NK-92 (cell line): ENCODE results near the gene EIF3I.

Experiments used
- DNase-seq: peaks from one replicate; lab custom pipeline; 2025; ENCODE audit not compliant: unreplicated experiment; lab: John Stamatoyannopoulos, UW

Gene EIF3I

DNA sequence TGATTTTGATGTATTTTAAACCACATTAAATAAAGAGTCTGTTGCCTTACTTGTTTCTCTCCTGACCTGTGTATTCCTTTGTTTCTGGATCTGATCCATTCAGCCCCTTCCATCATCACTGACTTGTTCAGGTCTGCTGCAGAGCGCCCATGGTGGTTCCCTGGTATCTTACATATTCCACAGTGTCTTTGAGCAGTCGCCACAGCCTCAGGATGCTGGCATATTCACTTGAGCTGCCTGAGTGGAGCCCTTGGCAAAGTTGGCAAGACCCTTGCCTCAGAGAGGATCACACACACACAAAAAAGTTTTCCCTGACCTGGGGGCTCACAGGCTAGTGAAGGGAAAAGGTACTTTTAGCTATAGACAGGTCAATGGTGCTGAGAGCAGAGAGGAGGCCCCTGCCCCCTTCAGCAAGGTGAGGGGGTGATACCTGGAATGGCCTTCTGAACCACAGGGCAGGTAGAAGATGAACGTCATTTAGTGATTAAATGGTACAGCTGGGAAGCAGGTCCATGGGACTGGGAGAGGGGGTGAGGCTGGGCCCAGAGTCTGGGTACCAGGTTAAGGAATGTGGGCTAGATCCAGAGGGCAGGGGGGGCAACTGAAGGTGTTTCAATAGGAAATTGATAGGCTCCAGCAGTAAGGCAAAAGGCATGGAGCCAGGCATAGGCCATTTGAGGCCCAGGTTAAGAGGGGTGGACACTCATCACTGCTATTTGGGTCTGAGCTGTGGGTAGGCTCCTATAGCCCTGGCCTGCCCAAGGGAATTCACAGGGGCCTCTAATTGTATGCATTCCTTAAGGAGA, 23.8 kb upstream of the EIF3I start:
- no peak for DNase-seq

DNA sequence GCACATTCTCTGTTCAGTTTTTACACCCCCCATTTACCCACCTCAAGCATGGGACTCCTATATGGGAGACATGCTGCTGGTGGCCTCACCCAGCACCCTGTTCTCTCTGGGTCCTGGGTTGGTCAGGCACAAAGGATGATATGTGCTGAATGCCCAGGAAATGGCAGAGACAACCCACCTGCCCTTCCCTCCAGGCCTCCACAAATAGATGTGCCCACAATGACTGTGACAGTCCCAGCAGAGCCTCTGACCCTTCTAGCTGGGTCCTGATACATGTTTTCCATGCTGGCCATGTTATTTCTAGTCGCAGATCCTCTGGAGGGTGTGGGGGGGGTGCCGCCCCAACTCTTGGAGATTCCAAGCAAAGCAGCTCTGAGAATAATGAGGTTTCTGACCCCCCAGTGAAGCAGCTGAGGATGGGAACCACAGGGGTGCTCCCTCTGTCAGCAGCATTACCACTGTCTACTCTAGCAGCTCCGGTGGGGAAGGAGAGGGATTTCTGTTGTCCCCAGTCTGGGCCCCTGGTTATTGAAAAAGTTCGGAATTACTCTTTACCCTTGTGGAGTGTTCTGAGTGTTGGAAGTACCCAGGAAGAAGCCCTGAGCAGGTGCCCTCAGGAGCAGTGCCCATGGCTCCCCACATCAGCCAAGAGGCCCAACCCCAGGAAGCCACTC, 23.0 kb upstream of the EIF3I start:
- DNase-seq, result no peak

DNA sequence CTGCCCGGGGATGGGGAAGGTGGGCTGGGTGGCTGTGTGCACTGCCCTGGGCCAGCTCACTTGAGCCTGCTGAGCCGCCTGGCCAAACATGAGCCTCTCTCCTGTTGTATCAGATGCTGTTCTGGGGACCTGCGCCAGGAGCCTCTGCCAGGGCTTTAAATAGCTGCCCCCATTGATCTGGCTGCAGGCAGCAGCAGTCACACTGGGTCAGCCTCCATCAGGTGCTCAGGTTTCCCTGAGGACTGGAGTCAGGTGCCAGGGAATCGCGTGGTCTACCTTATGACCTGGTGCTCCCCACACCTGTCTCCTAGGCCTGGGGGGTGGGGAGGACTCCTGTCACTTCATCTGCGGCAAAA, 22.5 kb upstream of the EIF3I start:
- DNase-seq, result no peak

DNA sequence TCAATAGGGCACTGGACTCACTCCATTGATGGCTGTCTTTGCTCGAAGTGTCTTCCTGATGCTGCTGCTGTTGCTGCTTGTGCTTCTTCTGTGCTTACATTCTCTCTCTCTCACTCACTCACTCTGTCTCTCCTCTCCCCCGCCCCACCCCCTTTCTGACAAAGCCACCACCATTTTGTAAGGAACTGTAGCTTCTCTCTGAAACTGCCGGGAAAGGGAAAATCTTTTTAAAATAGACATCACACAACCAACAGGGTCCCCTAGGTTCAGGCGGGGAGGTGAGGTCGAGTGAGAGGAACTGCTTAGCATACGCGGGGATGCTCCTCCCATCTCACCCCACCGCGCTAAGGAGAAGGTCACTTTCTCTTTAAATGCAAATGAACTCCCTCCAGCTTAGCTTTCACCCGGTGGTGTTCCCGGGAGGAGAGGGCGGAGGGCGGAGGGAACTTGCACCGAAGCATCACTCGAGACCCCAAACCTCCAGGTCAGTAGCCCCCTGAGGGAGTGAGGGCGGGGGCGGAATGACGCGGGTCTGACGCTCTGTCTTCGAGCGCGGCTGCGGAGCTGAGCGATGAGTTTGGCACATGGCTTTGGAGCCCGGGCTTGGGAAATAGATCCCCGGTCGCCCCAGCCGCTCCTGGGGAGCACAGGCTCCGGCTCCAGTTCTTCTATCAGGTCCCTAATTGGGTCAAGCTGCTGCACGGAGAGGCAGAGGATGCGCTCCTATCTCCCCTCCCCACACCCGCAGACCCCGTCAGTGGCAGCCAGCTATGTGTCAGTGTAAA, 21.8 kb upstream of the EIF3I start, which contains the start of gene CCDC28B:
Gene CCDC28B, plus strand, starts transcription at position 370 of the 785 bp plus-strand sequence. CDS start 1,341 bp downstream, outside the sequence.
- no peak for DNase-seq

DNA sequence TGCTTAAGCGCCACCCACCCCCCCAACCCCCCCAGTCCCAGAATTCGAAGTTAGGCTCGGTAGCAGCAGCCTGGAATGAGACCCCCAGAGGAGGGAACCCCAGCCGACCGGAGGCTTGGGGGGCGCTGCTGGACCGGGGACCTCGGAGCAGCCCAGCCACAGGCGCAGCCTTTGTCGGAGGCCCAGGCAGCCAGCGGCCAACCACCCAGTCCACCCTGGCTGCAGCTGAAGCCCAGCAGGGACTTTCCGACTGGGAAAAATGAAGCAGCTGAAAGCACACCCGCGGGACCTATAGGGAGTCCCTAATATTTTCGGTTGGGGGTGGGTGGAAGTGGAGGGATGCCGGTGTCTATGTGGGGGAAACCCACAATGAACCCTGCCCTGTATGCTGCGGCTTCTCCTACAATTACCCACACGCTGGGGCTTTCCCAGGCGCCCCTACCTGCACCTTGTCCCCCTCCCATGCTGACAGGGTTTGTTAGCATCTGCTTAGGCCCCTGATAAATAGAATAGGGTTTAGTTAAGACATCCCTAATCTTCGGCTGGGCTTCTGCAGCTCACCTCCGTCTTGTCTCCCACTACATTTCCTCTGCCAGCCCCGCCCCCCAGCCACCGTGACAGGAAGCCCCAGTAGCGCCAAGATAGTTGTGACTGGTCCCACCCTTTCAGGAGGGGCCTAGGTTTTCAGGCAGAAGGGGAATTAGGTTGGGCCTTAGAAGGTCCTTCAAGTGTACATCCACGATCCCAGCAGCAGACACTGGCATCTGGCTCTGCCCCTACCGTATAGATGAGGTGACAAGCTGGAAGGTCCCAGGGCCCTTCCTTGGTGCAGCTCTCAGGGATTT, 21.0 kb upstream of the EIF3I start:
- no peak for DNase-seq

DNA sequence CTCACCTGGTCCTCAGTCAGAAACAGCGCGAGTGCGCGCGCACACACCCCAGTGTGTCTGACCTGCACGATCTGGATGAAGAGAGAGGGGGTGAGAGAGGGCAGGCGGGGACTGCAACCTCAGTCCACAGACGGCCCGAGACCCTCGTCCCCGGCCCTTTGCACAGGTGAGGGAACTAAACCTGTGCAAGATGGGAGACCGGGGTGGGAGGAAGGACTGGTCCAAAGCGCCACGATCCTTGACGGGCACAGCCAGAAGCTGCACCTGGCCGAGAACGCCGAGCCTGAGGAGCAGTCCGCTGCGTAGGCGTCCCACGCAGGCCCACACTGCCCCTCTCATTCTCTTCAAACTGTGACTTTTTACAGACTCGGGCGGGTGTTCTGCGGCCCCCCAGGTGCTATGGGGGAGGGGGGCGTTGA, 17.3 kb upstream of the EIF3I start:
- DNase-seq, result no peak

DNA sequence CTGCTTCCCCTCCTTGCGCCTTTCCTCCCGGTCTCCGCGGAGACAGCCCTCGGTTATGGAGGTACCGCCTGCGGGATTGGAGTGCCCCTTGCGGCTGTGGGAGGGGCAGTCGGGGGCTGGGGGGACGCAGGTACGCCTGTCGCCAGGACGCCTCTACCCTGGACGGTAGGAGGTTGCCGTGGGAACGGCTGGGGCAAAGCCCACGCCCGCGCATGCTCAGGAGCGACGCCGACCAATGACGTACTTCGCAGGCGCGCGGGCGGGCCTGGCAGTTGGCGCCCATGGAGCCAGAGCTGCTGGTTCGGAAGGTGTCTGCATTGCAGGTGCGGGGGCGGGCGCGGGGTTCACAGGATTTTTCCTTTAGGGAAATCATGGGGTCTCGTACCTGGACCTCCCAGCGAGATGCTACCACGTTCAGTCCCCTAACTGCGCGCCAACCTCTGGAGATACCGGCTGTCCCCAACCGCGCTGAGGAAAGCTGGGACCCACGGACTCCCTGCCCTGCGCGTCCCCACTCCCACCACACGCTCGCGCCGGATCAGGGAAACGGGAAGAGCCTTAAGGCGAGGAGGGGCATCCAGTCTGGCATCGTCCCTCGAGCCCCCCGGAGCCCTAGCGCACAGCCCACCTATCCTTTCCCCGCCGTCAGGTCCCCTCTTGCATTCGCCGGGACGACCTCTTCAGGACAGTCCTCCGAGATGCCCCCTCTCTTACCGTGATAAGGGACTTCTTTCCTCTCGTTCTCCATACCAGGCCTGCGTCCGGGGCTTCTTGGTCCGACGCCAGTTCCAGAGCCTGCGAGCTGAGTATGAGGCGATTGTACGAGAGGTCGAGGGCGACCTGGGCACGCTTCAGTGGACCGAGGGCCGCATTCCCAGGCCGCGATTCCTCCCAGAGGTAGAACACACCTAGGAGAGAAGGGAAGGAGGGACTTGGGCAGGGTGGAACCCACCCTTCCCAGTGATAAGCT, 16.5 kb upstream of the EIF3I start, which contains the start of gene IQCC:
Gene IQCC, plus strand, starts transcription at position 271 of the 970 bp plus-strand sequence. Its CDS starts 11 bp downstream, at position 282.
- DNase-seq, result peak; percentile 22

DNA sequence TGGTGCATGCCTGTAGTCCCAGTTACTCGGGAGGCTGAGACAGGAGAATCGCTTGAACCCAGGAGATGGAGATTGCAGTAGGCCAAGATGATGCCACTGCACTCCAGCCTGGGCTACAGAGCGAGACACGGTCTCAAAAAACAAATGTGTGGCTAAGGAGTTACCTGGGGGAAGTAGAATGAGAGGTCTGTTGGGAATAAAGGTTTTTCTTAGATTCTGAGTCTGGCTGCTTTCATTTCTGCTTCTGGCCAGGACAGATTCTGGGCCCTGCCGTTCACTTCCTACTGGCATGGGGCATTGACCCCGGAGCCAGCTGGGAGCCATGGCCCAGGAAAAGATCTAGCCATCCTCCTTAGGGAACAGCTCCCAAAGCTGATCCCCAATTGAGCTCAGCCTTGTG, 13.7 kb upstream of the EIF3I start:
- DNase-seq, result no peak

DNA sequence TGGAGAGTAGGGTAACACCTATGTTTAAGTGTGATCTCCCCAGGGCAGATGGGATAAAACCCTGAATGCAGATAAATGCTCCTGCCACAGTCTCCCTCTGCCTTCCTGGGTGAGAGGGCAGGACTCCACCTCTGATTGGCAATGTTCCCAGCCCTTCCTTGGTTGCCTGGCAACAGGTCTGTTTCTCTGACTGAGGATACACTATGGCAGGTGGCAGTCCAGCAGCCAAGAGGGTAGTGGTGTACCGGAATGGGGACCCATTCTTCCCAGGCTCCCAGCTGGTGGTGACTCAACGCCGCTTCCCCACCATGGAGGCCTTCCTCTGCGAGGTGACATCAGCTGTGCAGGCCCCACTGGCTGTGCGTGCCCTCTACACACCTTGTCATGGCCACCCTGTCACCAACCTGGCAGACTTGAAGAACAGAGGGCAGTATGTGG, 13.3 kb upstream of the EIF3I start, which contains the start of gene DCDC2B:
Gene DCDC2B, plus strand, starts transcription at position 199 of the 438 bp plus-strand sequence. Its CDS starts 5 bp downstream, at position 204.
- no peak for DNase-seq

DNA sequence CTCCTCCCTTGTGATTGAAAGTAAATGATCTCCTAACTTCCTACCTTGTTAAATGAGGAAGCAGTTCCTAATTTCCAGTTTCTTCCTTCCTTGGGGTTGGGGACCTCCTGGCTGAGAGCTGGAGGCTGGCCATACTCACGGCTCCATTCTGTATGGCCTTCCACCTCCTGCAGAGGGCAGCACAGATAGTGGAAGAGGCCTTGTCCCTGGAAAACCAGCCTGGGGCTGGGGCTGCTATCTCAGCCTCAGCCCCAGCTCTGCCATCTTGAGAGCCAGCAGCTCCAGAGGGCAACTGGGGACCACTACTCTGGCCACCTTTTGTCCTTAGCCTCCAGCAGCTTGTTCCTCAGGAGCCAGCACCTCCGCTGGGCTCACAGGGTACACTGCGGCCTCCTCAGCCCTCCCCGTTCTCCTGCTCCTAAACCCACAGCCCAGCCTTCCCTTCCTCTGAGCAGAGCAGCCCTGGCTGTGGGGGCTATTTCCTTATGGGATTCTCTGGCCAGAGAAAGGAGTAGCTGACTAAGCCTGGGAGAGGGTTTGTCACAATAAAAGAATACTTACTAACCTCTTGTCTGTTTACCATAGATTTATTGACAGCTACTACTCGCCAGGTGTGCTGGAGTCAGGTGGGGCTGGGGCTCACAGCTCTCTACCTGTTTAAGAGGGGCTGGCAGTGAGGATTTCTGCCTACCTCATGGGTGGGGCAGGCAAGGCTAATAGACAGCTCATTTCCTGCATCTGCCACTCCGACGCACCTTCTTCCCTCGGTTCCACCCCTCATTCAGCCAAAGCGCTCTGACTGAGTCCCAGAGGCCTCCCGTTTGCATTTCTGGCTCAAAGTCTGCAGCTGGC, 6.4 kb upstream of the EIF3I start:
- no peak for DNase-seq

DNA sequence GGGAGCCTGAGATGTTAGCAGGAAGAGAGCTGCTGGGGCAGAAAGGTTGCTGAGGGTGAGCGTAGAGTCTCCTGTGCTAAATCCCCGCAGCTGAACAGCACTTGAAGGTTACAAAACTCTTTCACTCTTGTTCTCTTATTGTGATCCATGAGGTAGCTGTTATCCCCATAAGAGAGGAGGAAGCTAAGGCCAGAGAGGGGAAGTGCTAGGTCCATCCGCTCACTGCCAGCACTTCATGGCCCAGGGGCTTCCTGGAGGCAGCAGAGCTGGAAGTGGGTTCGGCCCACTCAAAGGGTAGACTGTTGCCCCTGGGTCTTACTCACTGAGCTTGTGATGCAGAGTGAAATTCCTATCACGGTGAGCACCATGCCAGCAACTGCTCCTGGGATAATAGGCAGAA, 5.6 kb upstream of the EIF3I start:
- no peak for DNase-seq

DNA sequence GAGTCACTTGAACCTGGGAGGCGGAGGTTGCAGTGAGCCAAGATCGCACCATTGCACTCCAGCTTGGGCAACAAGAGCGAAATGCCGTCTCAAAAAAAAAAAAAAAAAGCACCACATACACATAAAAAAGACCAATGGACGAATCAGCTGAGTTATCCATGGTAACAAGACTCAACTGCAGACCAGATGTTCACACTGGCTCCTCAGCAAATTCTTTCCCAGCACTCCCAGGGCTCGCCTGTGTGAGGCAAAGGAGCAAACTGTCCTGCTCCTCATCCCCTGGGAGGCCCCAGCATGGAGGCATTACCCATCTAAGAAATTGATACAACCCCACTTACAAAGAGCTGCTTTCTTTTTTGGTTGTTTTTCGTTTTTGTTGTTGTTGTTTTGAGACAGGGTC, 3.2 kb upstream of the EIF3I start:
- no peak for DNase-seq

DNA sequence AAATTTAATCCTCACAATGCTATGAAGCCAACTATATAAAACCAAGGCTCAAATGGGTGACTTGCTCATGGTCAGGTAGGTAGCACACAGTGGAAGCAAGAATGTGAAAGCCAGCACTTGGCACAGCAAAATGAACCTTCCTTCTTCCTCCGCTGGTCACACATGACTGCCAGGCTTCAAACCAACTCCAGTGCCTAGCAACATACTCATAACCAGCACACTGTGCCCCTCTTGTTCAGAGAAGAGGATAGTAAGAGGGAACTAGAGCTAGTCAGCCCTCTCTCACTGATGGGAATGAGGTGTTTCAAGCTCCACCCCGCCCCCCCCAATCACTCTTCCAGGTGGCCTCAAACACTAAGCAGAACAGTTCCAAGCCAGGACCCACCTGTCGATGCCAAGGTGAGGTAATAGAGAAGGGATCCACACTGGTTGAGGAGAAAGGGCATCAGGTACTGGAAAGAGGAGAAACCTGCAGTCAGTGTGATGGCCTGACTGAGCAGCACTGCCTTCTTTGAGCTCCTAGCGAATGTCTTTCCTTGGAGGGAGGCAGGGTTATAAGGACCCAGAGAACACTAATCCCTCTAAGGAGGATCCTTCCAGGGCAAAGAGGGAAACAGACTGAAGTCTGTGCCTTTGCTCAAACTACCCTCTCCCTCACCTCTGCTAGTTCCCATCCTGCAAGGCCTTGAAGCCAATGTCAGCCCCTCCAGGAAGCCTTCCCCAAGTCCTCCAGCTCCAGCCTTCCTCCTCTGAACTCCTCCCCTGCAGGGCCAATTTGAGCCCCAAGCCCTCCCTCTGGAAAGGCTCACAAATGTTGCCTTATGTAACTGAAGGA, 1.2 kb upstream of the EIF3I start:
- no peak for DNase-seq

DNA sequence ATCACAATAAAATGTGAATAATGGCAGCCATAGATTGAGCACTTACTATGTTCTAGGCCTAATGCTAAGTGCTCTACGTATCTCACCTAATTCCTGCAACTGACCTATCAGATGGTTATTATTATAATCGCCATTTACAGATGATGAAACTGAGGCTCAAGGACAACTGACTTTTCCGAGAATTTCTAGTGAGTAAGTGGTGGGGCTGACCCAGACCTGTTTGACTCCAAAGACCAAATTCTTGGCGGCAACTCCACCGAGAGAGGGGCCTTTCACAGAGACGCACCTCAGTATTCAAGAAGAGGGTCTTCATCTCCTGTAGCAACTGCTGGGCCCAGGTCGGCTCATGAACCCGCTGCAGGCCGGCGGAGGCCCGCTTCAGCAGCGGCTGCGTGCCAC, 627 bp upstream of the EIF3I start:
- no peak for DNase-seq

DNA sequence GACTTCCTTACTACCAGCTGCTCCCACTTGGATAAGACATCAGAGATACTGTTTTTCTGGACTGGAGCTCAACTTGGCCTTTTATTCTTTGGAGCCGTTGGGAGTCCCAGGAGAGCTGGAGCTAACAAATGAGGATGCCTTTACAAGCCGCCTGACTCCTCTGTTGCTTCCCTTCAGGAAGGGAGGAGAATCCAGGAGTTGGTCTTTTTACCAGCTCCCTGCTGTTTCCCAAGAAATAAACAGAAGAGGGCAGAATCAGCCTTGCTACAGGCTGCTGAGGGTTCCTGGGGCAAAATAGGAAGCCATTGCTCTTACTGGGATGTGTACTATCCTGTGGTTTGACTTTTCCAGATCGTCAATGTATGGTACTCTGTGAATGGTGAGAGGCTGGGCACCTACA, 1.5 kb downstream of the EIF3I start:
- no peak for DNase-seq

DNA sequence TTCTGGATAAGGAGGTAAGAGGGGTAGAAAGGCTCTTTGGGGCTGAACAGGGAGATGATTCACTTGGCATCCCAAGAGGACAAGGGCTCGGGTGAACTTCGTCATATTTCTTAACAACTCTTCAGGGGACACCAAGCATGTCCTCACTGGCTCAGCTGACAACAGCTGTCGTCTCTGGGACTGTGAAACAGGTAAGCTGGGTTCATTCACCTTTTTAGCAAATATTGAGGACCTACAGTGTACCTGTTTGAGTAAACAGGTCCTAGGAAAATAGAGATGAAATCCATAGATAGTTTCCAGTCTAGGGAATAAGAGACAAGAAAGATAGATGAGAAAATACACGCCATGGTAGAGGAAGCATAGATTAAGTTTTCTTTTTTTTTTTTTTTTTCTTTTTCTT, 2.1 kb downstream of the EIF3I start:
- DNase-seq, result no peak

DNA sequence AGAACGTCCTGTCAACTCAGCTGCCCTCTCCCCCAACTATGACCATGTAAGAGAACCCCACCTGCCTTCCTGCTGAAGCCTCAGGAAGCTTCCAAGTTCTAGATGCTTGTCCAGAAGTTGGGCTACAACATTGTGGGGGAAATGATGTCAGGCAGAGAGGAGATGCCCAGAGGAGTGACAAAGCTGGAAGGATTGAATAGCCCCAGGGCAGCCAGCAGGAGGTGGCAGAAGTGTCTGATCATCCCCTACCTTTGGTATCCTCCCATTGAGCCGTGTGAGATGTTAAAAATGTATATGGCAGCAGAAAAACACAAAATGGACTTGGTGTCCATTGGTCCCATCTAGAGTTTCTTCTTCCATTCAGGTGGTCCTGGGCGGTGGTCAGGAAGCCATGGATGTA, 6.6 kb downstream of the EIF3I start:
- no peak for DNase-seq
